DOHH2 (cell line): ENCODE results near the gene DCLRE1A.
"Not testable (repeated sequence)": the region's sequence is repeated elsewhere in the genome, so short reads cannot be mapped to it uniquely, and the experiment has no call there.

ENCODE experiments used
- H3F3A ChIP-seq: fragments of 200-600 bp; sonication (generic), shearing (Covaris generic); 2 replicates; pipeline ENCODE4 v1.6.0; 2016; ENCODE audit warnings: antibody characterized with exemption, mild to moderate bottlenecking; ENCODE audit not compliant: control insufficient read depth, insufficient read depth
- H3K27ac ChIP-seq: fragments of 200-600 bp; sonication (generic); 2 replicates; pipeline ENCODE4 v1.5.1; 2014; ENCODE audit warnings: low read depth, mild to moderate bottlenecking, low read length, moderate library complexity
- H3K27me3 ChIP-seq: fragments of 200-600 bp; sonication (generic); 2 replicates; pipeline ENCODE4 v1.6.1; 2014; ENCODE audit warnings: mild to moderate bottlenecking, low read length, mixed read lengths; ENCODE audit not compliant: control insufficient read depth
- H3K36me3 ChIP-seq: fragments of 200-600 bp; sonication (generic); 2 replicates; pipeline ENCODE4 v1.6.1; 2014; ENCODE audit warnings: mild to moderate bottlenecking, low read length, moderate library complexity, mixed read lengths; ENCODE audit not compliant: control insufficient read depth
- H3K4me1 ChIP-seq: fragments of 200-600 bp; sonication (generic); 2 replicates; pipeline ENCODE4 v1.6.1; 2014; ENCODE audit warnings: mild to moderate bottlenecking, low read length, mixed read lengths; ENCODE audit not compliant: control insufficient read depth
- H3K4me2 ChIP-seq: fragments of 200-600 bp; sonication (generic); 2 replicates; pipeline ENCODE4 v1.6.0; 2014; ENCODE audit warnings: mild to moderate bottlenecking, low read length, moderate library complexity
- H3K4me3 ChIP-seq: fragments of 200-600 bp; sonication (generic); 2 replicates; pipeline ENCODE4 v1.5.1; 2014; ENCODE audit warnings: mild to moderate bottlenecking, low read length, mixed read lengths
- H3K79me2 ChIP-seq: fragments of 200-600 bp; sonication (generic); 2 replicates; pipeline ENCODE4 v1.6.1; 2014; ENCODE audit warnings: mild to moderate bottlenecking, low read length, mixed read lengths; ENCODE audit not compliant: control insufficient read depth
- H3K9me2 ChIP-seq: fragments of 200-600 bp; sonication (generic); replicated peaks from 2 replicates; pipeline ENCODE4 v1.6.1; 2014; ENCODE audit warnings: mild to moderate bottlenecking, low read length, mixed read lengths; ENCODE audit not compliant: control insufficient read depth
- H3K9me3 ChIP-seq: fragments of 200-600 bp; sonication (generic); 2 replicates; pipeline ENCODE4 v1.6.1; 2014; ENCODE audit warnings: antibody characterized with exemption, low read length, mixed read lengths; ENCODE audit not compliant: control insufficient read depth, insufficient read depth
- H4K20me1 ChIP-seq: fragments of 200-600 bp; sonication (generic); 2 replicates; pipeline ENCODE4 v1.6.0; 2014; ENCODE audit warnings: low read depth, mild to moderate bottlenecking, antibody characterized with exemption, low read length, moderate library complexity; ENCODE audit not compliant: control insufficient read depth, insufficient read depth
- CTCF ChIP-seq: fragments of 200-600 bp; sonication (generic); IDR thresholded peaks from one replicate; pipeline ENCODE4 v1.5.1; 2014; ENCODE audit warnings: antibody characterized with exemption, mild to moderate bottlenecking, low read depth, low read length; ENCODE audit not compliant: poor library complexity, severe bottlenecking
- EZH2phosphoT487 ChIP-seq: fragments of 200-600 bp; sonication (generic); IDR thresholded peaks from 2 replicates; pipeline ENCODE4 v1.6.1; 2017; ENCODE audit warnings: borderline replicate concordance, mild to moderate bottlenecking, antibody characterized with exemption, low read length, moderate library complexity, mixed read lengths

The DCLRE1A gene

GRCh38 chr10:113842171-113842570 lies 11.7 kb downstream of the DCLRE1A start:
- H3K36me3 ChIP-seq = peaks cover 11% of the 10 kb centered on the region; the same call in 1 of the 2 replicates
- H3K27ac ChIP-seq = no peak overlapping the region
- no peaks in the 10 kb centered on the region for H3K9me2 ChIP-seq
- no peaks in the 10 kb centered on the region for H3F3A ChIP-seq
- H3K27me3 ChIP-seq = no peaks in the 10 kb centered on the region
- no peak overlapping the region for H3K4me2 ChIP-seq
- no peak for TF ChIP-seq EZH2phosphoT487
- TF ChIP-seq CTCF = no peak
- H3K79me2 ChIP-seq = no peaks in the 10 kb centered on the region
- no peaks in the 10 kb centered on the region for H3K9me3 ChIP-seq
- H3K4me1 ChIP-seq = peaks cover 8% of the 10 kb centered on the region
- no peak overlapping the region for H3K4me3 ChIP-seq
- H4K20me1 ChIP-seq = no peaks in the 10 kb centered on the region

- not testable (repeated sequence) for H3K4me2 ChIP-seq, H3K4me3 ChIP-seq
Measured at GRCh38 chr10:113828567-113828966, 25.3 kb downstream of the DCLRE1A start.

GRCh38 chr10:113825791-113826190 lies 28.1 kb downstream of the DCLRE1A start:
- Histone ChIP-seq H3K36me3 (no peaks in the 10 kb centered on the region), H3K9me3 (peaks cover 5% of the 10 kb centered on the region; the same call in 1 of the 2 replicates), H3K4me1 (peaks cover 5% of the 10 kb centered on the region), H3K4me3 (no peak overlapping the region), H3K9me2 (no peaks in the 10 kb centered on the region), H3K4me2 (no peak overlapping the region), H3F3A (no peaks in the 10 kb centered on the region), H3K27me3 (no peaks in the 10 kb centered on the region), H3K27ac (no peak overlapping the region), H3K79me2 (no peaks in the 10 kb centered on the region), H4K20me1 (no peaks in the 10 kb centered on the region)
- TF ChIP-seq CTCF = no peak
- no peak for TF ChIP-seq EZH2phosphoT487

More at GRCh38 chr10:113828567-113828966, 25.3 kb downstream of the DCLRE1A start:
- H3K4me1 ChIP-seq, H3K9me3 ChIP-seq, H3K79me2 ChIP-seq, H3K27ac ChIP-seq, H3F3A ChIP-seq, H3K9me2 ChIP-seq, H3K27me3 ChIP-seq, H4K20me1 ChIP-seq, H3K36me3 ChIP-seq: not testable (repeated sequence)

GRCh38 chr10:113823389-113823788 lies 30.5 kb downstream of the DCLRE1A start:
- no peaks in the 10 kb centered on the region for H4K20me1 ChIP-seq
- peaks cover under 1% of the 10 kb centered on the region for H3K4me1 ChIP-seq
- peaks cover under 1% of the 10 kb centered on the region; the same call in 1 of the 2 replicates for H3K9me3 ChIP-seq
- H3F3A ChIP-seq = no peaks in the 10 kb centered on the region
- no peaks in the 10 kb centered on the region for H3K27me3 ChIP-seq
- no peaks in the 10 kb centered on the region for H3K9me2 ChIP-seq
- H3K27ac ChIP-seq = no peak overlapping the region
- no peaks in the 10 kb centered on the region for H3K36me3 ChIP-seq
- H3K79me2 ChIP-seq = no peaks in the 10 kb centered on the region
- TF ChIP-seq CTCF = no peak
- no peak for TF ChIP-seq EZH2phosphoT487
- H3K4me2 ChIP-seq = no peak overlapping the region
- no peak overlapping the region for H3K4me3 ChIP-seq
